Measurements from ENCODE around the gene CDHR1.

The CDHR1 gene

GRCh38 chr10:84230359-84230758 is 36.0 kb downstream of the CDHR1 start:
- no peak for DNase-seq (ENCODE audit: low read depth in 2 of 2)

DNA sequence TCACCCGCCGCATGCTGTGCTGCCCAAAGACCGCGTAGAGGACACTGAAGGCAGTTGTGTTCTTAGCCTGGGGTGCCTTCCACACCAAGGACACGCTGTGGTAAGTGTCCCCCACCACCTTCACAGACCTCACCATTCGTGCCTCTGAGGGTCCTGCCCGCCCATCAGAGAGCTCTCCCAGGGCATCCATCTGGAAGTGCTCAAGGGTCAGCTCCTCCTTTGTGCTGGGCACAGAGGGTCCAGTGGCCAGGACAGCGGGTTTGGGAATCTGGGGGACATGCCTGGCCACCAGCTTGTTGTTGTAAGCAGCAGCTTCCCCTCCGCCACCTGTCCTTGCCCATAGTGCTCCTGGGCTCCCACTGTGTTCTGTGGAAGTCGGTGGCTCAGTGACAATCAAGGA is 38.0 kb downstream of the CDHR1 start:
- no peak for DNase-seq (ENCODE audit: low read depth in 2 of 2)

DNA sequence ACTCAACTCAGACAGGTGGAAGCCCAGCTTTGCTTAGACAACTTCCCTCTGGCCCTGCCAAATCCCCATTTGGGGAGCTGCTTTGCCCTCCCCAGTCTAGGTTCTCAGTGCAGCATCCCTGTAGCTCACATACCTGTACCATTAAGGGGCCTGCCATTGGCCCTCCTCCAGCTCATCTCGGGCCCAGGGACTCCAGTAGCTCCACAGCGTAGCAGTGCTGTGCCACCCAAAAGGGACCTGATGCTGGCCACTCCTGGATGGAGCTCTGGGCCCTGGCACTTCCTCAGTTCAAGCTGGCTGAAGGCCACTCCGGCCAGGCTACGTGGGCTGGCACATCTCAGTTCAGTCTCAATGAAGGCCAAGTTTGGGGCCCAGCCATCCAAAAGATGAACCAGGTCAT is 39.6 kb downstream of the CDHR1 start:
- DNase-seq (ENCODE audit: low read depth in 2 of 2): no peak

- DNase-seq (ENCODE audit: low read depth in 2 of 2): no peak
These were observed 40.1 kb downstream of the CDHR1 start for GRCh38 chr10:84234479-84234878.

DNA sequence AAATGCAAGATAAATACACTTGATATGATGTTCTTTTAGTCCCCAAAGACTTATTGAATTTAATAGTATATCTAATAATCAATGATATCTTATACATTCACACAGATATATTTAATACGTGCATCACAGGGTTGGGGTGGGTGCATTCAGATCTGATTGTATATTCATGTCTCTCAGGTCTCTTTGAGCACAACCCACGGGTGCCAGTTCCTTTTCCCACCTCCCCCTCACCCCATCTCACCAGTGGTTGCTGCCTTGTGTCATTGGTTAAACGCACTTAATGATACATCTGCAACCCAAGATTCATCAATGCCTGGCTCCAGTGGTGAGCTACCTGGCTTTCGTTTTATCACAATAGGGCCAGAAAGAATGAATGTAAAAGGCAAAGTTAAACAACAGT is 40.8 kb downstream of the CDHR1 start:
- no peak for DNase-seq (ENCODE audit: low read depth in 2 of 2)

DNA sequence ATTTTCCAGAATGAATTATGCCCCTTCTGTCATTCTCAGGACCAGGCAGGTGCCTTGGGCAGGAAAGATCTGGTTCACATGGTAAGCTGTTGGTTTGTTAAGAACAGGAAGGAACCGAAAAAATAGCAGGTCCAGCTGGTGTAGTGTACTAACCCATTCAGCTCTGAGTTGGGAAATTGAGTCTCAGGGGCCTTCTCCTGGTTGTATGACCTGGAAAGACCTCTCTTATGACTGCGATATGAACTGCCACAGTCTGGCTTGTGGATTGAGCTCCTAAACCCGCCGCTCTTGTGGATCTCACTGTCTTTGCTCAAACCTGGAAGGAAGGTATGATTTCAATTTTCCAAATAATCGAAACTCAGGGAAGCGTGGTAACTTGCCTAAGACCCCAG is 42.5 kb downstream of the CDHR1 start:
- no peak for DNase-seq (ENCODE audit: low read depth in 2 of 2)

- DNase-seq (ENCODE audit: low read depth in 2 of 2): no peak
These were observed 43.1 kb downstream of the CDHR1 start for GRCh38 chr10:84237199-84238051.

DNA sequence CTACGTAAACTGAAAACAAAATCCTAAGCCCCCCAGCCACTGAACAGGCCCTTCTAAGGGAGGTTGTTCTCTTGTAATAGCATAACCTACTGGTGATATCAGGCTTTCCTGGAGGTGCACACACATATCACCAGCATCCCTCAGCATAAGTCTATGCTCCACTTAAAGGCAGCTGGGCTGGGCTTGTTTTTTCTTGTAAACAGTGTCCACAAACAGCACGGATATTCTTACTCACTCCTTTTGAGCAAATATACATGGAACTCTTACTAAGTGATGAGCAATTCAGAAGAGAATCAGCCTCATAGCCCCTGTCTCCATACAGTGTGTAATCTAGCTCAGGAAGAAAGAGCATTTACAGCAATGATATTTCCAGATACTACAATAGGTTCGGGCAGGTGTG is 44.6 kb downstream of the CDHR1 start:
- DNase-seq (ENCODE audit: low read depth in 2 of 2): no peak

- DNase-seq (ENCODE audit: low read depth in 2 of 2): no peak
These were observed 47.0 kb downstream of the CDHR1 start, which contains the start of gene LRIT1 for GRCh38 chr10:84241185-84241790. LRIT1 (minus strand) TSS chr10:84241546; CDS start chr10:84241439, 107 bp downstream.

DNA sequence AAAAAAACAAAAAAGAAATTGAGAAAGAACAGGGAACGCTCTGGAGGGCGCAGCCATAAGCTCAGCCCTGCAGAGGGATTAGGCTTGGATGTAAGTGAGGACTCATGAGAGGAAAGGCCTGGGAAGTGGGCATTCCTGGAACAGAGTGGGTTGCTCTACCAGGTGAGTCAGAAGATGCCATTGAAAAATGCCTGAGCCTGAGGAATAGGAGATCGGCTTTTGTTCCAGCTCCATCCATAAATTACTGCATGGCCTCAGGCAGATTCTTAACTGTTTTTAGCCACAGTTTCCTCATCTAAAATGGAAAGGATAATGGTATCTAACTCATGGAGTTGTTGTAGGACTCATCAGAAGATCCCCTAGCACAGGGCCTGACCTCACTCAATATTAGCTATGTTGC is 49.4 kb downstream of the CDHR1 start:
- no peak for DNase-seq (ENCODE audit: low read depth in 2 of 2)

- DNase-seq (ENCODE audit: low read depth in 2 of 2): no peak
These were observed 50.4 kb downstream of the CDHR1 start, which contains the start of gene RGR for GRCh38 chr10:84244651-84245270. RGR (plus strand) TSS chr10:84245053; CDS start chr10:84245091, 38 bp downstream.

DNA sequence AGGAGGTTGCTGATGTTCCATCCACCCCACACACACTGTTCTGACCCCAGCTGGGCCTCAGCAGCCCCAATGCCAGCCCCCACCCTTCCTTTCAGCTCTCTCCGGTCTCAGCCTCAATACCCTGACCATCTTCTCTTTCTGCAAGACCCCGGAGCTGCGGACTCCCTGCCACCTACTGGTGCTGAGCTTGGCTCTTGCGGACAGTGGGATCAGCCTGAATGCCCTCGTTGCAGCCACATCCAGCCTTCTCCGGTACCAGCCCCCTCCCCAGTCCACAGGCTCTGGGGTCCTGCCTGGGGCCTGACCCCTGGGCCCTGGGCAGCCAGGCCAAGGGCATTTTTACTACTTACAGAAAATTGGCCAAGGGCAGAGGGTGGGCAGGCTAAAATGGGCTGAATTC is 53.2 kb downstream of the CDHR1 start:
- DNase-seq (ENCODE audit: low read depth in 2 of 2): no peak

DNA sequence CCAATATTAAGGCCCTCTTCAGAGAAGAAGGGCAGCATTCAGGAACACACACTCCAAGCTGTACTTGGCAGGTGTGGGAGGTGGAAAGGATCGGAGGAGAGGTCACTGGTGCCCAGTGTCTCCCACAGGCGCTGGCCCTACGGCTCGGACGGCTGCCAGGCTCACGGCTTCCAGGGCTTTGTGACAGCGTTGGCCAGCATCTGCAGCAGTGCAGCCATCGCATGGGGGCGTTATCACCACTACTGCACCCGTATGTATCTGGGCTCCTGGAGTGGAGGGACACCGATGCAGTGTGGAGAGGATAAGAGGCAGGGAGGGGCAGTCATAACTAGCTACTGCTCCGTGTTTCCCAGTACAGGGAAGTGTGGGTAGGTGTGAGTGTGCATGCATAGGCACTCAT is 54.5 kb downstream of the CDHR1 start:
- no peak for DNase-seq (ENCODE audit: low read depth in 2 of 2)

DNA sequence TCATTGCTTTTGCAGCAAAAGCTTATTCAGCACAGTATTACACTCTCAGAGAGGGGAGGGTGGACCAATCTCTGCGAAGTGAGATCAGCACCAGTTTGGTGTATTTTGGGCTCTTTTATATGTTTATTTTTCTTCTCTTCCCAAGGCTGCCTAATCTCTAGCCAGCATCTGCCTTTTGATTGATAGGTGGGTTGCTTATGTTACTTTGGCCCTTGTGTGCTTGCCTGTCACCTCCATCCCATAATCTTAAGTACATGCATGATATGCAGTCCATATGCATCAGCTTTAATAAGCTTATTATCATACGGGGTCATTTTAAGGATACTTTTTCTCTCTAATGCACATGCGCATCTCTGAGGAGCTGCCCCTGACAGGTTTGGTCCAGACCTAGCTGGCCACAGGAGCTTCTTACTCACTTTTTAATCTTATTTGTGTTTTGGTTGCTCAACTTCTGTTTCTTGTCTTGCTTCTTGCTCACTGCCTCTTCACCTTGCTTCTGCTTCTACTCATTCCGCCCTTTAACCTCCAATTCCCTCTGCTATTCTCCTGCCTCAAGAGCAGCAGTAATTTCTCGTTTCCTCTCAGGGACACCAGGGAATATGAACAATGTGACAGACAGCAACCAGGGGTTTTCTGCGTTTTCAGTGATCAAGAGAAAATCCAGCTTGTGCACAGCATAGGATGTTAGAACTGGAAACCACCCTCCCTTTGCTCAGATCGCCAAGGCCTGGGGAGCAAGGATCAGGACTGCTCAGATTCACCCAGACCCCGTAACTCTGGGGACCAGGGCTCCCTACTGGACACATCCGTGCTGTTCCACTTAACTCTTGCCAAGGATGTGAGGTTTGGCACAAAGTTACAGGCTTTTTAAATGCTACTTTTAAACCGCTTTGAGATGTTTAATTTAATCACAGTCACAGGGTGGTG is 60.5 kb downstream of the CDHR1 start:
- DNase-seq (ENCODE audit: low read depth in 2 of 2): no peak

- DNase-seq (ENCODE audit: low read depth in 2 of 2): peak in 1 of 2 experiments; percentile 61
These were observed 62.4 kb downstream of the CDHR1 start for GRCh38 chr10:84256510-84257342.

- no peak for DNase-seq (ENCODE audit: low read depth in 2 of 2)
These were observed 63.1 kb downstream of the CDHR1 start for GRCh38 chr10:84257343-84258020.

DNA sequence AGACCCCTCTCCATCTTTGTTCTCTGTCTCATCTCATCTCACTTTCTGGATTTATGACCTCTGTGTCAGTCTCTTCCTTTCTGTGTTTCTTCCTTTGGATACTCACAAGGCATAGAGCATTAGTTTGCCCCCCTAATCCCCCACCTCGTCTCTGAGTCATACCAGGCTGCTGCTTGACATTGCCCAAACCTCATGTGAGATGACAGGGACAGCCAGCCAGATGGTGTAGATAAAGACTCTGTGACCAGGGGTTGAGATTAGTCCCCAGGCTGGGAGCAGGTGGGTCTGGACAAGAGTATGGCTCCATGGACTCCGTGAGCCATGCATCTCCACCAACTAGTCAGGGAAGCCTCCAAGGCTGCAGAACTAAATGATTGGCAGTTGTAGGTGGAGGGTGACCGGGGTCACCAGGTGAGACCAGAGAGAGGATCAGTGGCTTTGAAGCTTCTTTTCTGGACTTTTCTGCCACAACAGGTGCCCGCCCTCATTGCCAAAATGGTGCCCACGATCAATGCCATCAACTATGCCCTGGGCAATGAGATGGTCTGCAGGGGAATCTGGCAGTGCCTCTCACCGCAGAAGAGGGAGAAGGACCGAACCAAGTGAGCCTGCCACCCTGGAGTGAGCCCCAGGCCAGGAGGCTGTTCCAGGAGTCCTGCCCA is 63.8 kb downstream of the CDHR1 start:
- no peak for DNase-seq (ENCODE audit: low read depth in 2 of 2)

GRCh38 chr10:84261236-84261915 is 67.0 kb downstream of the CDHR1 start:
- DNase-seq (ENCODE audit: low read depth in 2 of 2): no peak

Data from stimulated activated CD4-positive, alpha-beta T cell treated with anti-CD3 and anti-CD28 coated beads, Interleukin-12 subunit alpha, Interleukin-12 subunit beta, amount 100 ng/mL, for 24 hours (primary cell).